WTC11 (cell line): ENCODE data around the gene PRDM1. TPM values are rescaled to one million over a fixed set of nuclear protein-coding genes. Genes with fewer than 3 reads are reported as not detected.

Source experiments
- ATAC-seq: fragments of 200-7000 bp; cut with Tn5 transposase; 2 replicates; pipeline ENCODE4 v1.10.0; 2021; ENCODE audit warnings: mild to moderate bottlenecking, moderate library complexity
- CTCF ChIA-PET: fragments of 300-600 bp; sonication (Branson Sonifier 250); formaldehyde crosslinking; loops from one replicate; lab custom pipeline; 2021; ENCODE audit warnings: antibody characterized with exemption; lab: Charles Lee
- POLR2A ChIA-PET: fragments of 350-600 bp; sonication (Branson Sonifier 250); formaldehyde crosslinking; loops from one replicate; lab custom pipeline; 2021; ENCODE audit warnings: antibody characterized with exemption; lab: Charles Lee
- DNase-seq: peaks from one replicate; pipeline ENCODE4 v3.0.0; 2021; ENCODE audit warnings: low spot score
- H3K27ac Mint-ChIP-seq: 2 replicates; pipeline ENCODE4 v1.8.0; 2021; ENCODE audit warnings: mixed read lengths
- H3K27me3 Mint-ChIP-seq: 2 replicates; pipeline ENCODE4 v1.8.0; 2021; ENCODE audit warnings: low read depth, mild to moderate bottlenecking, moderate library complexity, mixed read lengths
- H3K36me3 Mint-ChIP-seq: 2 replicates; pipeline ENCODE4 v1.8.0; 2021; ENCODE audit warnings: mixed read lengths
- H3K4me1 Mint-ChIP-seq: 2 replicates; pipeline ENCODE4 v1.8.0; 2022; ENCODE audit warnings: mixed read lengths
- H3K4me3 Mint-ChIP-seq: 2 replicates; pipeline ENCODE4 v1.8.0; 2021; ENCODE audit warnings: mild to moderate bottlenecking, moderate library complexity, mixed read lengths
- H3K9me3 Mint-ChIP-seq: 2 replicates; pipeline ENCODE4 v1.8.0; 2021; ENCODE audit warnings: mixed read lengths
- CREM ChIP-seq: sonication (generic); formaldehyde crosslinking; IDR thresholded peaks from 2 replicates; pipeline ENCODE4 v1.8.1; 2022; ENCODE audit warnings: mild to moderate bottlenecking, missing genetic modification reagents, moderate library complexity
- ETV6 ChIP-seq: sonication (generic); formaldehyde crosslinking; IDR thresholded peaks from 2 replicates; pipeline ENCODE4 v1.8.1; 2022; ENCODE audit warnings: mild to moderate bottlenecking, missing genetic modification reagents
- NFE2L1 ChIP-seq: sonication (generic); formaldehyde crosslinking; IDR thresholded peaks from 2 replicates; pipeline ENCODE4 v1.8.1; 2023; ENCODE audit warnings: missing genetic modification reagents
- NFYB ChIP-seq: sonication (generic); formaldehyde crosslinking; conservative IDR thresholded peaks from 2 replicates; pipeline ENCODE4 v1.8.0; 2022; ENCODE audit warnings: low read depth, missing genetic modification reagents
- NR2C2 ChIP-seq: sonication (generic); formaldehyde crosslinking; IDR thresholded peaks from 2 replicates; pipeline ENCODE4 v1.8.0; 2022; ENCODE audit warnings: mild to moderate bottlenecking, missing genetic modification reagents
- SMAD3 ChIP-seq: sonication (generic); formaldehyde crosslinking; IDR thresholded peaks from 2 replicates; pipeline ENCODE4 v1.8.0; 2022; ENCODE audit warnings: missing genetic modification reagents, mild to moderate bottlenecking, borderline replicate concordance
- SP1 ChIP-seq: sonication (generic); formaldehyde crosslinking; conservative IDR thresholded peaks from 2 replicates; pipeline ENCODE4 v1.8.1; 2022; ENCODE audit warnings: missing genetic modification reagents
- TEAD1 ChIP-seq: sonication (generic); formaldehyde crosslinking; IDR thresholded peaks from 2 replicates; pipeline ENCODE4 v1.8.0; 2022; ENCODE audit warnings: mild to moderate bottlenecking, missing genetic modification reagents
- TP53 ChIP-seq: sonication (generic); formaldehyde crosslinking; IDR thresholded peaks from 2 replicates; pipeline ENCODE4 v1.8.1; 2023; ENCODE audit warnings: mild to moderate bottlenecking, missing genetic modification reagents
- ZBTB21 ChIP-seq: sonication (generic); formaldehyde crosslinking; IDR thresholded peaks from 2 replicates; pipeline ENCODE4 v1.8.1; 2023; ENCODE audit warnings: mild to moderate bottlenecking, missing genetic modification reagents, borderline replicate concordance
- ZNF232 ChIP-seq: sonication (generic); formaldehyde crosslinking; IDR thresholded peaks from 2 replicates; pipeline ENCODE4 v1.8.0; 2022; ENCODE audit warnings: mild to moderate bottlenecking, missing genetic modification reagents
- ZNF317 ChIP-seq: sonication (generic); formaldehyde crosslinking; IDR thresholded peaks from 2 replicates; pipeline ENCODE4 v1.8.1; 2023; ENCODE audit warnings: low read depth, mild to moderate bottlenecking, moderate library complexity, missing genetic modification reagents, borderline replicate concordance
- ZNF396 ChIP-seq: fragments of 250-450 bp; sonication (Bioruptor Pico); IDR thresholded peaks from 2 replicates; pipeline ENCODE4 v1.8.0; 2021; ENCODE audit warnings: mild to moderate bottlenecking, moderate library complexity, borderline replicate concordance
- ZNF416 ChIP-seq: fragments of 250-450 bp; sonication (Bioruptor Pico); IDR thresholded peaks from 2 replicates; pipeline ENCODE4 v1.9.0; 2021; ENCODE audit warnings: mild to moderate bottlenecking, inconsistent platforms
- total RNA-seq: library from RNA; stranded (reverse); gene quantifications from 3 replicates; pipeline ENCODE4 v1.2.3, GENCODE V29; 2021
- TF ChIP-seq, protein P1 (sequence below): sonication (generic); formaldehyde crosslinking; IDR thresholded peaks from 2 replicates; pipeline ENCODE4 v1.8.0; 2022; ENCODE audit warnings: missing genetic modification reagents
- TF ChIP-seq, protein P2 (sequence below): fragments of 250-450 bp; sonication (Bioruptor Pico); IDR thresholded peaks from 2 replicates; pipeline ENCODE4 v1.8.0; 2021; ENCODE audit warnings: mild to moderate bottlenecking
- TF ChIP-seq, protein P3 (sequence below): sonication (generic); formaldehyde crosslinking; IDR thresholded peaks from 2 replicates; pipeline ENCODE4 v1.8.1; 2022; ENCODE audit warnings: mild to moderate bottlenecking, missing genetic modification reagents, moderate library complexity, borderline replicate concordance
- TF ChIP-seq, protein P4 (sequence below): fragments of 250-450 bp; sonication (Bioruptor Pico); IDR thresholded peaks from 2 replicates; pipeline ENCODE4 v1.9.0; 2021; ENCODE audit warnings: mild to moderate bottlenecking
- TF ChIP-seq, protein P5 (sequence below): sonication (generic); formaldehyde crosslinking; IDR thresholded peaks from 2 replicates; pipeline ENCODE4 v1.8.0; 2023; ENCODE audit warnings: missing genetic modification reagents
- TF ChIP-seq, protein P6 (sequence below): fragments of 200-600 bp; IDR thresholded peaks from 2 replicates; pipeline ENCODE4 v1.8.0; 2022; ENCODE audit warnings: antibody characterized with exemption
- TF ChIP-seq, protein P7 (sequence below): sonication (generic); formaldehyde crosslinking; IDR thresholded peaks from 2 replicates; pipeline ENCODE4 v1.8.0; 2022; ENCODE audit warnings: mild to moderate bottlenecking, missing genetic modification reagents
- TF ChIP-seq, protein P8 (sequence below): sonication (generic); formaldehyde crosslinking; IDR thresholded peaks from 2 replicates; pipeline ENCODE4 v1.8.1; 2022; ENCODE audit warnings: missing genetic modification reagents, borderline replicate concordance

Gene PRDM1
- total RNA-seq, 1 experiment from 2014 or later: 1.8 TPM

DNA sequence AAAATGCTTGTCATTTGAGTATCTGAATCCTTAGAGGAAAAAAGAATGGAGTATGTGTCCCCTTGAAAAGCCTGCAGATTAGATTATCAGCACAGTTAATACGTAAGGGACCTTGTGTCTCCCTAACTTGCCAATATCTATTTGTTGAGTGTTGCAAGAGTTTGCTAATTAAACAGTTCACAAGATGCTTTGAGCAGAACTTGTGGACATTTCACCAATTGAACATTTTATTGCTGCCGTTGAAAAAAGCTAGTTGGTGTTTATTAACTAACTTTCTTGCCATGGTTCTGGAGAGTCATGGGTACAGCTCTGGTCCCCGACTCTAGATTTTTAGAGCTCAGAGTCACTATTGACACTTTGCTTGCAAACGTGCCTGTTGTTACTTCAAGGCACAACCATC, 30.6 kb upstream of the PRDM1 start:
- no peak for TF ChIP-seq SP1 (CRISPR knock-in tag)
- TF ChIP-seq, protein P1, sequence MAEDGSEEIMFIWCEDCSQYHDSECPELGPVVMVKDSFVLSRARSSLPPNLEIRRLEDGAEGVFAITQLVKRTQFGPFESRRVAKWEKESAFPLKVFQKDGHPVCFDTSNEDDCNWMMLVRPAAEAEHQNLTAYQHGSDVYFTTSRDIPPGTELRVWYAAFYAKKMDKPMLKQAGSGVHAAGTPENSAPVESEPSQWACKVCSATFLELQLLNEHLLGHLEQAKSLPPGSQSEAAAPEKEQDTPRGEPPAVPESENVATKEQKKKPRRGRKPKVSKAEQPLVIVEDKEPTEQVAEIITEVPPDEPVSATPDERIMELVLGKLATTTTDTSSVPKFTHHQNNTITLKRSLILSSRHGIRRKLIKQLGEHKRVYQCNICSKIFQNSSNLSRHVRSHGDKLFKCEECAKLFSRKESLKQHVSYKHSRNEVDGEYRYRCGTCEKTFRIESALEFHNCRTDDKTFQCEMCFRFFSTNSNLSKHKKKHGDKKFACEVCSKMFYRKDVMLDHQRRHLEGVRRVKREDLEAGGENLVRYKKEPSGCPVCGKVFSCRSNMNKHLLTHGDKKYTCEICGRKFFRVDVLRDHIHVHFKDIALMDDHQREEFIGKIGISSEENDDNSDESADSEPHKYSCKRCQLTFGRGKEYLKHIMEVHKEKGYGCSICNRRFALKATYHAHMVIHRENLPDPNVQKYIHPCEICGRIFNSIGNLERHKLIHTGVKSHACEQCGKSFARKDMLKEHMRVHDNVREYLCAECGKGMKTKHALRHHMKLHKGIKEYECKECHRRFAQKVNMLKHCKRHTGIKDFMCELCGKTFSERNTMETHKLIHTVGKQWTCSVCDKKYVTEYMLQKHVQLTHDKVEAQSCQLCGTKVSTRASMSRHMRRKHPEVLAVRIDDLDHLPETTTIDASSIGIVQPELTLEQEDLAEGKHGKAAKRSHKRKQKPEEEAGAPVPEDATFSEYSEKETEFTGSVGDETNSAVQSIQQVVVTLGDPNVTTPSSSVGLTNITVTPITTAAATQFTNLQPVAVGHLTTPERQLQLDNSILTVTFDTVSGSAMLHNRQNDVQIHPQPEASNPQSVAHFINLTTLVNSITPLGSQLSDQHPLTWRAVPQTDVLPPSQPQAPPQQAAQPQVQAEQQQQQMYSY (CRISPR knock-in tag): no peak
- TF ChIP-seq, protein P2, sequence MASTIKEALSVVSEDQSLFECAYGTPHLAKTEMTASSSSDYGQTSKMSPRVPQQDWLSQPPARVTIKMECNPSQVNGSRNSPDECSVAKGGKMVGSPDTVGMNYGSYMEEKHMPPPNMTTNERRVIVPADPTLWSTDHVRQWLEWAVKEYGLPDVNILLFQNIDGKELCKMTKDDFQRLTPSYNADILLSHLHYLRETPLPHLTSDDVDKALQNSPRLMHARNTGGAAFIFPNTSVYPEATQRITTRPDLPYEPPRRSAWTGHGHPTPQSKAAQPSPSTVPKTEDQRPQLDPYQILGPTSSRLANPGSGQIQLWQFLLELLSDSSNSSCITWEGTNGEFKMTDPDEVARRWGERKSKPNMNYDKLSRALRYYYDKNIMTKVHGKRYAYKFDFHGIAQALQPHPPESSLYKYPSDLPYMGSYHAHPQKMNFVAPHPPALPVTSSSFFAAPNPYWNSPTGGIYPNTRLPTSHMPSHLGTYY: no peak
- TF ChIP-seq NFYB (CRISPR knock-in tag): no peak
- no peak for TF ChIP-seq ZBTB21 (CRISPR knock-in tag)
- TF ChIP-seq ZNF232 (CRISPR knock-in tag): no peak
- no peak for TF ChIP-seq SMAD3
- TF ChIP-seq TEAD1 (CRISPR knock-in tag): no peak
- no peak for TF ChIP-seq ZNF416 (CRISPR knock-in tag)
- TF ChIP-seq NFE2L1 (CRISPR knock-in tag): no peak
- TF ChIP-seq ETV6 (CRISPR knock-in tag): no peak
- ATAC-seq (no peak), DNase-seq (no peak)
- H3K27me3 Mint-ChIP-seq: peaks cover 14% of the 10 kb centered on the region
- POLR2A ChIA-PET: no interaction called here
- H3K36me3 Mint-ChIP-seq: no peaks in the 10 kb centered on the region
- H3K27ac Mint-ChIP-seq: no peak overlapping the region
- H3K9me3 Mint-ChIP-seq: no peaks in the 10 kb centered on the region
- H3K4me1 Mint-ChIP-seq: peaks cover 33% of the 10 kb centered on the region
- no peak overlapping the region for H3K4me3 Mint-ChIP-seq
- CTCF ChIA-PET: interaction anchor here (0.5 to 1.1 kb wide), 3 partner anchors 17 to 624 kb away, joined by 3 to 4 read pairs (median 3); no protein-coding TSS in a partner anchor

DNA sequence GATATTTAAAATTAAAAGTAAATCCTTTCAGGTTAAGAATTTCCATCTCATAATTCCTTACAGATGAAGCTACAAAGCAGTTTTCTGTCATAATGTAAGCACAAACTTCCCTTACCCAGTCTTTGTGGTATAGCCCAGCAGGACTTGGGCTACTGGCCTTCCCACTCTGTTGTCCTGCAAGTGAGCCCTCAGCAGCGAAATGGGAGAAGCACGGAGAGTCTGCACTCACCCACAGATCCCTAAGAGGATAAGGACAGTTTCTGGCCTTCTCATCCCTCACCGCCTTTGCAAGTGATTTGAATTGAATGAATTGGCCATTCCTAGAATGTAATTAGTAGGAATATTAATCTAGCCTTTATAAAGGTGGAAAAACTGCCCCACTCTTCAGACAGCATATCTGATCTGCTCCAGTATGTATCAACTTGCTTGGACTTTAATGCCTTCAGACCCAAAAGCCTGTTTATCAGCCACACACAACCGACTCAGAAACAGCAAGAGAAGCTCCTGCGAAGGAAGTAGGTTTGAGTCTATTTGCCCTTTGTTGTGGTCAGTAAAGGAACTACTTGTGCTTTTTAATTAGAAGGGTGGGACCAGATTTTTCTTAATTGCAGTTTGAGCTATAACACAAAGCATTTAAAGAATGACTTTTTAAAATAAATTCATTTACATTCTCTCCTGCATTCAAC, 29.9 kb upstream of the PRDM1 start:
- POLR2A ChIA-PET: no interaction called here
- DNase-seq (peak; percentile 24), ATAC-seq (peak; percentile 84)
- Mint-ChIP-seq H3K27me3 (peaks cover 13% of the 10 kb centered on the region), H3K4me1 (peaks cover 29% of the 10 kb centered on the region), H3K4me3 (no peak overlapping the region), H3K36me3 (no peaks in the 10 kb centered on the region), H3K27ac (no peak overlapping the region), H3K9me3 (no peaks in the 10 kb centered on the region)
- CTCF ChIA-PET: interaction anchor here (1.0 to 1.1 kb wide), 2 partner anchors 16 to 625 kb away, joined by 3 to 4 read pairs; no protein-coding TSS in a partner anchor
- no peak for TF ChIP-seq NR2C2 (CRISPR knock-in tag)
- TF ChIP-seq CREM (CRISPR knock-in tag): no peak
- no peak for TF ChIP-seq ZNF317 (CRISPR knock-in tag)
- TF ChIP-seq, protein P3, sequence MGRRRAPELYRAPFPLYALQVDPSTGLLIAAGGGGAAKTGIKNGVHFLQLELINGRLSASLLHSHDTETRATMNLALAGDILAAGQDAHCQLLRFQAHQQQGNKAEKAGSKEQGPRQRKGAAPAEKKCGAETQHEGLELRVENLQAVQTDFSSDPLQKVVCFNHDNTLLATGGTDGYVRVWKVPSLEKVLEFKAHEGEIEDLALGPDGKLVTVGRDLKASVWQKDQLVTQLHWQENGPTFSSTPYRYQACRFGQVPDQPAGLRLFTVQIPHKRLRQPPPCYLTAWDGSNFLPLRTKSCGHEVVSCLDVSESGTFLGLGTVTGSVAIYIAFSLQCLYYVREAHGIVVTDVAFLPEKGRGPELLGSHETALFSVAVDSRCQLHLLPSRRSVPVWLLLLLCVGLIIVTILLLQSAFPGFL (CRISPR knock-in tag): no peak
- TF ChIP-seq, protein P4, sequence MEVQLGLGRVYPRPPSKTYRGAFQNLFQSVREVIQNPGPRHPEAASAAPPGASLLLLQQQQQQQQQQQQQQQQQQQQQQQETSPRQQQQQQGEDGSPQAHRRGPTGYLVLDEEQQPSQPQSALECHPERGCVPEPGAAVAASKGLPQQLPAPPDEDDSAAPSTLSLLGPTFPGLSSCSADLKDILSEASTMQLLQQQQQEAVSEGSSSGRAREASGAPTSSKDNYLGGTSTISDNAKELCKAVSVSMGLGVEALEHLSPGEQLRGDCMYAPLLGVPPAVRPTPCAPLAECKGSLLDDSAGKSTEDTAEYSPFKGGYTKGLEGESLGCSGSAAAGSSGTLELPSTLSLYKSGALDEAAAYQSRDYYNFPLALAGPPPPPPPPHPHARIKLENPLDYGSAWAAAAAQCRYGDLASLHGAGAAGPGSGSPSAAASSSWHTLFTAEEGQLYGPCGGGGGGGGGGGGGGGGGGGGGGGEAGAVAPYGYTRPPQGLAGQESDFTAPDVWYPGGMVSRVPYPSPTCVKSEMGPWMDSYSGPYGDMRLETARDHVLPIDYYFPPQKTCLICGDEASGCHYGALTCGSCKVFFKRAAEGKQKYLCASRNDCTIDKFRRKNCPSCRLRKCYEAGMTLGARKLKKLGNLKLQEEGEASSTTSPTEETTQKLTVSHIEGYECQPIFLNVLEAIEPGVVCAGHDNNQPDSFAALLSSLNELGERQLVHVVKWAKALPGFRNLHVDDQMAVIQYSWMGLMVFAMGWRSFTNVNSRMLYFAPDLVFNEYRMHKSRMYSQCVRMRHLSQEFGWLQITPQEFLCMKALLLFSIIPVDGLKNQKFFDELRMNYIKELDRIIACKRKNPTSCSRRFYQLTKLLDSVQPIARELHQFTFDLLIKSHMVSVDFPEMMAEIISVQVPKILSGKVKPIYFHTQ (CRISPR knock-in tag): no peak
- TF ChIP-seq, protein P5, sequence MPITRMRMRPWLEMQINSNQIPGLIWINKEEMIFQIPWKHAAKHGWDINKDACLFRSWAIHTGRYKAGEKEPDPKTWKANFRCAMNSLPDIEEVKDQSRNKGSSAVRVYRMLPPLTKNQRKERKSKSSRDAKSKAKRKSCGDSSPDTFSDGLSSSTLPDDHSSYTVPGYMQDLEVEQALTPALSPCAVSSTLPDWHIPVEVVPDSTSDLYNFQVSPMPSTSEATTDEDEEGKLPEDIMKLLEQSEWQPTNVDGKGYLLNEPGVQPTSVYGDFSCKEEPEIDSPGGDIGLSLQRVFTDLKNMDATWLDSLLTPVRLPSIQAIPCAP (CRISPR knock-in tag): no peak
- TF ChIP-seq, protein P6, sequence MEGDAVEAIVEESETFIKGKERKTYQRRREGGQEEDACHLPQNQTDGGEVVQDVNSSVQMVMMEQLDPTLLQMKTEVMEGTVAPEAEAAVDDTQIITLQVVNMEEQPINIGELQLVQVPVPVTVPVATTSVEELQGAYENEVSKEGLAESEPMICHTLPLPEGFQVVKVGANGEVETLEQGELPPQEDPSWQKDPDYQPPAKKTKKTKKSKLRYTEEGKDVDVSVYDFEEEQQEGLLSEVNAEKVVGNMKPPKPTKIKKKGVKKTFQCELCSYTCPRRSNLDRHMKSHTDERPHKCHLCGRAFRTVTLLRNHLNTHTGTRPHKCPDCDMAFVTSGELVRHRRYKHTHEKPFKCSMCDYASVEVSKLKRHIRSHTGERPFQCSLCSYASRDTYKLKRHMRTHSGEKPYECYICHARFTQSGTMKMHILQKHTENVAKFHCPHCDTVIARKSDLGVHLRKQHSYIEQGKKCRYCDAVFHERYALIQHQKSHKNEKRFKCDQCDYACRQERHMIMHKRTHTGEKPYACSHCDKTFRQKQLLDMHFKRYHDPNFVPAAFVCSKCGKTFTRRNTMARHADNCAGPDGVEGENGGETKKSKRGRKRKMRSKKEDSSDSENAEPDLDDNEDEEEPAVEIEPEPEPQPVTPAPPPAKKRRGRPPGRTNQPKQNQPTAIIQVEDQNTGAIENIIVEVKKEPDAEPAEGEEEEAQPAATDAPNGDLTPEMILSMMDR: no peak
- TF ChIP-seq, protein P7, sequence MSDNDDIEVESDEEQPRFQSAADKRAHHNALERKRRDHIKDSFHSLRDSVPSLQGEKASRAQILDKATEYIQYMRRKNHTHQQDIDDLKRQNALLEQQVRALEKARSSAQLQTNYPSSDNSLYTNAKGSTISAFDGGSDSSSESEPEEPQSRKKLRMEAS (CRISPR knock-in tag): no peak
- TF ChIP-seq TP53 (CRISPR knock-in tag): no peak
- no peak for TF ChIP-seq ZNF396 (CRISPR knock-in tag)
- TF ChIP-seq, protein P8, sequence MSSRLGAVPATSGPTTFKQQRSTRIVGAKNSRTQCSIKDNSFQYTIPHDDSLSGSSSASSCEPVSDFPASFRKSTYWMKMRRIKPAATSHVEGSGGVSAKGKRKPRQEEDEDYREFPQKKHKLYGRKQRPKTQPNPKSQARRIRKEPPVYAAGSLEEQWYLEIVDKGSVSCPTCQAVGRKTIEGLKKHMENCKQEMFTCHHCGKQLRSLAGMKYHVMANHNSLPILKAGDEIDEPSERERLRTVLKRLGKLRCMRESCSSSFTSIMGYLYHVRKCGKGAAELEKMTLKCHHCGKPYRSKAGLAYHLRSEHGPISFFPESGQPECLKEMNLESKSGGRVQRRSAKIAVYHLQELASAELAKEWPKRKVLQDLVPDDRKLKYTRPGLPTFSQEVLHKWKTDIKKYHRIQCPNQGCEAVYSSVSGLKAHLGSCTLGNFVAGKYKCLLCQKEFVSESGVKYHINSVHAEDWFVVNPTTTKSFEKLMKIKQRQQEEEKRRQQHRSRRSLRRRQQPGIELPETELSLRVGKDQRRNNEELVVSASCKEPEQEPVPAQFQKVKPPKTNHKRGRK: no peak
- no peak for TF ChIP-seq ETV6 (CRISPR knock-in tag)
